Ureter (tissue), 1 donor: ENCODE measurements around the gene NUCB1. TPM values are rescaled to one million over a fixed set of nuclear protein-coding genes. Genes with fewer than 3 reads are reported as not detected.

Experiments
- DNase-seq: peaks from one replicate; pipeline ENCODE4 v3.0.0-alpha.2; 2020; ENCODE audit warnings: low spot score
- total RNA-seq: library from RNA; stranded (reverse); gene quantifications from one replicate; pipeline ENCODE4 v1.2.4, GENCODE V29; 2023
- donor health status: DM: yes; HTN: yes; CAD: no.

Gene NUCB1
- total RNA-seq, 1 donor from 2014 or later = 232 TPM

GRCh38 chr19:48962849-48963165, 62.7 kb downstream of the NUCB1 start:
- DNase-seq = no peak

- DNase-seq = peak; percentile 84
Measured at GRCh38 chr19:48963371-48964204, 63.5 kb downstream of the NUCB1 start.

GRCh38 chr19:48964205-48965039, 64.3 kb downstream of the NUCB1 start:
- DNase-seq = no peak

GRCh38 chr19:48965040-48965805, 65.1 kb downstream of the NUCB1 start, which contains the start of gene FTL:
Gene FTL, plus strand, starts transcription at chr19:48965309. Its CDS starts 199 bp downstream, at chr19:48965508.
- DNase-seq = peak; percentile 98

- DNase-seq = peak; percentile 92
Measured at GRCh38 chr19:48965806-48966540, 65.9 kb downstream of the NUCB1 start.

- DNase-seq = no peak
Measured at GRCh38 chr19:48966541-48967345, 66.6 kb downstream of the NUCB1 start.

GRCh38 chr19:48967346-48968178, 67.5 kb downstream of the NUCB1 start:
- peak; percentile 55 for DNase-seq

GRCh38 chr19:48968179-48968661, 68.1 kb downstream of the NUCB1 start:
- no peak for DNase-seq

GRCh38 chr19:48968813-48969218, 68.7 kb downstream of the NUCB1 start:
- no peak for DNase-seq

GRCh38 chr19:48969276-48970138, 69.4 kb downstream of the NUCB1 start:
- no peak for DNase-seq

- DNase-seq = no peak
Measured at GRCh38 chr19:48970139-48970766, 70.1 kb downstream of the NUCB1 start.

GRCh38 chr19:48970923-48971395, 70.8 kb downstream of the NUCB1 start:
- DNase-seq = peak; percentile 77

Other genes starting within 250 kb of the NUCB1 start
- gene NTN5, start 227.3 kb upstream of the NUCB1 start, total RNA-seq = 1.0 TPM
- 35.4 TPM for gene FUT2, start 204.3 kb upstream of the NUCB1 start, total RNA-seq
- 2.2 TPM for gene MAMSTR, start 180.6 kb upstream of the NUCB1 start, total RNA-seq
- gene RASIP1, start 159.7 kb upstream of the NUCB1 start, total RNA-seq = 21.2 TPM
- gene IZUMO1, start 153.4 kb upstream of the NUCB1 start, total RNA-seq = 0.91 TPM
- 5.0 TPM for gene FUT1, start 147.7 kb upstream of the NUCB1 start, total RNA-seq
- gene FGF21, start 144.8 kb upstream of the NUCB1 start, total RNA-seq = not detected
- gene BCAT2, start 89.3 kb upstream of the NUCB1 start, total RNA-seq = 170 TPM
- 24.4 TPM for gene HSD17B14, start 63.8 kb upstream of the NUCB1 start, total RNA-seq
- 23.0 TPM for gene PLEKHA4, start 31.7 kb upstream of the NUCB1 start, total RNA-seq
- 56.2 TPM for gene PPP1R15A, start 27.9 kb upstream of the NUCB1 start, total RNA-seq
- not detected for gene TULP2, start 1.6 kb upstream of the NUCB1 start, total RNA-seq
- gene DHDH, start 33.4 kb downstream of the NUCB1 start, total RNA-seq = not detected
- 79.9 TPM for gene BAX, start 54.6 kb downstream of the NUCB1 start, total RNA-seq
- gene FTL, start 65.0 kb downstream of the NUCB1 start, total RNA-seq = 1,526 TPM
- gene GYS1, start 93.0 kb downstream of the NUCB1 start, total RNA-seq = 73.8 TPM
- 66.7 TPM for gene RUVBL2, start 93.6 kb downstream of the NUCB1 start, total RNA-seq
- gene LHB, start 116.8 kb downstream of the NUCB1 start, total RNA-seq = not detected
- gene CGB3, start 124.0 kb downstream of the NUCB1 start, total RNA-seq = not detected
- gene CGB2, start 131.6 kb downstream of the NUCB1 start, total RNA-seq = not detected
- not detected for gene CGB1, start 136.6 kb downstream of the NUCB1 start, total RNA-seq
- gene CGB5, start 143.5 kb downstream of the NUCB1 start, total RNA-seq = 1.1 TPM
- gene CGB8, start 148.8 kb downstream of the NUCB1 start, total RNA-seq = not detected
- gene CGB7, start 157.4 kb downstream of the NUCB1 start, total RNA-seq = 3.2 TPM
- gene NTF4, start 164.5 kb downstream of the NUCB1 start, total RNA-seq = 20.6 TPM
- gene KCNA7, start 172.4 kb downstream of the NUCB1 start, total RNA-seq = not detected
- gene SNRNP70, start 185.1 kb downstream of the NUCB1 start, total RNA-seq = 256 TPM
- 10.4 TPM for gene LIN7B, start 214.1 kb downstream of the NUCB1 start, total RNA-seq
- 2.4 TPM for gene C19orf73, start 218.8 kb downstream of the NUCB1 start, total RNA-seq
- 9.0 TPM for gene PPFIA3, start 219.2 kb downstream of the NUCB1 start, total RNA-seq